ENCODE data around the gene TCEA3. TPM values are rescaled to one million over a fixed set of nuclear protein-coding genes. Genes with fewer than 3 reads are reported as not detected.

TCEA3 gene
- total and polyA plus RNA-seq, 2 donors (not counting 3 experiments of a cell fraction or from before 2014, with no cell fraction given), result 1.5 to 3.7 TPM

DNA sequence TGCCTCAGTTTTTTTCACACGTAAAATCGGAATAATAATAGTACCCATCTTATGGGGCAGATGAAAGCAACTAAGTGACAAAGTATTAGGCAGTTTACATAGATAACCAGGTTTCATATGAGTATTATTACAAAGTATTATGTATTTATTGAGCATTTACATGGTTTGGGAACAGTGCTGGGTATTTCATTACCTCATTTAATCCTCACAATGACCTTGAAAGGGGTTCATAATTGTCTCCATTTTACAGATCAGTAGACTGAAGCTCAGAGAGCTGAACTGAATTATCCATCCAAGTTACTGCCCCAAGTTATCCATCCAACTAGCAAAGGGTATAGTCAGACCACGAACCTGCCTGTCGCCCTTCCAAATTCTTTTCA, 21.2 kb downstream of the TCEA3 start:
- H3K4me3 ChIP-seq (replicated peaks in 1 of 3; ENCODE audit: insufficient read depth in 1 of 3, low read depth in 1 of 3, low read length in 3 of 3), result no peak overlapping the region
- DNase-seq (ENCODE audit: low read depth, low spot score), result no peak

DNA sequence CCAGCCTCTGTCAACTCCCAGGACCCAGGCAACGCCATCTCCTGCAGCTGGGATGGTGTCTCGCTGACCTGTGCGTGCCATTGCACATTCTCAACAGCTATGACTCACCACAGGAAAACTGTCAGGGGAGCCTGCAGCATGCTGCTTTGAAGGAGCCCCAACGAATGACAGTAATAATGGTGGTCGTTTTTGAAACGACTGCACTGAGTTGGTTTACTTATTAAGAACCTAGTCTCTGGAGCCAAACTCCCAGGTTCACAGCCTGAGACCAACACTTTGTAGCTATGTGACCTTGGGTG, 21.6 kb downstream of the TCEA3 start:
- peak overlapping the region; percentile 28 for H3K4me2 ChIP-seq (ENCODE audit: insufficient read depth, low read length)
- no peak overlapping the region for H3K4me3 ChIP-seq (replicated peaks in 1 of 3; ENCODE audit: insufficient read depth in 1 of 3, low read depth in 1 of 3, low read length in 3 of 3)
- no peak overlapping the region for H2AFZ ChIP-seq (ENCODE audit: low read depth, low read length)
- CTCF ChIA-PET, result interaction anchor here (1.1 to 4.0 kb wide), 19 partner anchors 9 to 426 kb away, joined by 3 to 33 read pairs (median 7); partner anchors contain the start of genes ASAP3, HNRNPR and ZNF436
- POLR2A ChIA-PET, result interaction anchor here (0.6 to 0.8 kb wide), 3 partner anchors 8 to 82 kb away, joined by 4 to 10 read pairs (median 5); partner anchors contain the start of gene HNRNPR
- no peaks in the 10 kb centered on the region for H3K9me1 ChIP-seq (replicated peaks; ENCODE audit: control insufficient read depth, extremely low read depth, insufficient read depth, low read length)
- no peaks in the 10 kb centered on the region for H3K27me3 ChIP-seq (ENCODE audit: control insufficient read depth in 2 of 2, insufficient read depth in 2 of 2, low read length in 2 of 2)
- no peaks in the 10 kb centered on the region for H4K20me1 ChIP-seq (replicated peaks; ENCODE audit: control insufficient read depth, extremely low read depth, insufficient read depth, low read length)
- DNase-seq (ENCODE audit: low read depth, low spot score) (peak; percentile 80), FAIRE-seq (peak; percentile 93)
- H3K9ac ChIP-seq (replicated peaks; ENCODE audit: extremely low read depth, insufficient read depth, low read length), result no peak overlapping the region
- intact Hi-C loops (cut with micrococcal nuclease) (loop anchor here (1.0 kb wide), 2 partner anchors 34 to 112 kb away; partner anchors contain the start of gene ZNF436), dilution Hi-C loops (cut with MboI; ENCODE audit: extremely low pct_ligation_motif_present, low sequenced_read_pairs) (no loop called here)
- peak; percentile 39 for TF ChIP-seq POLR2AphosphoS5 (IDR thresholded peaks at IDR 0.05; ENCODE audit: insufficient read depth, low read depth, low read length)
- no peak for TF ChIP-seq MYC (IDR thresholded peaks at IDR 0.05; ENCODE audit: low read depth, low read length)
- no peak for TF ChIP-seq POLR2A (IDR thresholded peaks at IDR 0.05; ENCODE audit: low read depth, low read length)
- TF ChIP-seq JUN (IDR thresholded peaks at IDR 0.05; ENCODE audit: borderline replicate concordance, insufficient read depth, insufficient read length, low read depth), result peak; percentile 88
- TF ChIP-seq FOS (IDR thresholded peaks at IDR 0.05; ENCODE audit: borderline replicate concordance, insufficient read depth, low read length), result peak; percentile 94
- TF ChIP-seq, protein P1, sequence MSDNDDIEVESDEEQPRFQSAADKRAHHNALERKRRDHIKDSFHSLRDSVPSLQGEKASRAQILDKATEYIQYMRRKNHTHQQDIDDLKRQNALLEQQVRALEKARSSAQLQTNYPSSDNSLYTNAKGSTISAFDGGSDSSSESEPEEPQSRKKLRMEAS (IDR thresholded peaks at IDR 0.05; ENCODE audit: insufficient read depth, insufficient read length), result peak; percentile 49
- TF ChIP-seq GATA2 (IDR thresholded peaks at IDR 0.05; ENCODE audit: insufficient read depth, insufficient read length, low read depth, low read length), result no peak
- no peak for TF ChIP-seq EZH2 (IDR thresholded peaks at IDR 0.05; ENCODE audit: borderline replicate concordance, low read depth, low read length, severe bottlenecking)
- H3K36me3 ChIP-seq (ENCODE audit: control insufficient read depth in 2 of 2, extremely low read depth in 1 of 2, insufficient read depth in 2 of 2, low read length in 2 of 2), result no peaks in the 10 kb centered on the region
- H3K4me1 ChIP-seq (ENCODE audit: control insufficient read depth, extremely low read depth, insufficient read depth, low read length), result peaks cover 30% of the 10 kb centered on the region
- H3K9me3 ChIP-seq (replicated peaks; ENCODE audit: control insufficient read depth, insufficient read depth, low read length), result no peaks in the 10 kb centered on the region
- H3K27ac ChIP-seq (ENCODE audit: insufficient read depth, low read depth, low read length), result peak overlapping the region; percentile 39
- no peaks in the 10 kb centered on the region for H3K79me2 ChIP-seq (ENCODE audit: control insufficient read depth, insufficient read depth, low read length)
- no TSS peak for BruUV-seq (replicated peaks)

More for the DNA sequence above, 21.2 kb downstream of the TCEA3 start:
- H3K4me2 ChIP-seq (ENCODE audit: insufficient read depth, low read length), result peak overlapping the region; percentile 28
- H2AFZ ChIP-seq (ENCODE audit: low read depth, low read length), result no peak overlapping the region
- H3K27me3 ChIP-seq (ENCODE audit: control insufficient read depth in 2 of 2, insufficient read depth in 2 of 2, low read length in 2 of 2), result no peaks in the 10 kb centered on the region
- no peaks in the 10 kb centered on the region for H3K79me2 ChIP-seq (ENCODE audit: control insufficient read depth, insufficient read depth, low read length)
- TF ChIP-seq POLR2A (IDR thresholded peaks at IDR 0.05; ENCODE audit: low read depth, low read length), result no peak
- TF ChIP-seq FOS (IDR thresholded peaks at IDR 0.05; ENCODE audit: borderline replicate concordance, insufficient read depth, low read length), result no peak
- TF ChIP-seq POLR2AphosphoS5 (IDR thresholded peaks at IDR 0.05; ENCODE audit: insufficient read depth, low read depth, low read length), result no peak
- TF ChIP-seq EZH2 (IDR thresholded peaks at IDR 0.05; ENCODE audit: borderline replicate concordance, low read depth, low read length, severe bottlenecking), result no peak
- TF ChIP-seq, protein P1 (IDR thresholded peaks at IDR 0.05; ENCODE audit: insufficient read depth, insufficient read length), result no peak
- no peak for TF ChIP-seq JUN (IDR thresholded peaks at IDR 0.05; ENCODE audit: borderline replicate concordance, insufficient read depth, insufficient read length, low read depth)
- H4K20me1 ChIP-seq (replicated peaks; ENCODE audit: control insufficient read depth, extremely low read depth, insufficient read depth, low read length), result no peaks in the 10 kb centered on the region
- dilution Hi-C loops (cut with MboI; ENCODE audit: extremely low pct_ligation_motif_present, low sequenced_read_pairs), result no loop called here
- no peaks in the 10 kb centered on the region for H3K9me3 ChIP-seq (replicated peaks; ENCODE audit: control insufficient read depth, insufficient read depth, low read length)
- H3K27ac ChIP-seq (ENCODE audit: insufficient read depth, low read depth, low read length), result peak overlapping the region; percentile 39
- no peak overlapping the region for H3K9ac ChIP-seq (replicated peaks; ENCODE audit: extremely low read depth, insufficient read depth, low read length)
- no peaks in the 10 kb centered on the region for H3K36me3 ChIP-seq (ENCODE audit: control insufficient read depth in 2 of 2, extremely low read depth in 1 of 2, insufficient read depth in 2 of 2, low read length in 2 of 2)
- CTCF ChIA-PET, result interaction anchor here (0.6 to 4.0 kb wide), 41 partner anchors 9 to 428 kb away, joined by 3 to 33 read pairs (median 5); partner anchors contain the start of genes ASAP3, HNRNPR, HTR1D and ZNF436
- H3K4me1 ChIP-seq (ENCODE audit: control insufficient read depth, extremely low read depth, insufficient read depth, low read length), result peaks cover 30% of the 10 kb centered on the region
- POLR2A ChIA-PET, result interaction anchor here (0.6 to 1.0 kb wide), 3 partner anchors 9 to 82 kb away, joined by 4 to 10 read pairs (median 5); partner anchors contain the start of gene HNRNPR
- intact Hi-C loops (cut with micrococcal nuclease), result loop anchor here (1.0 kb wide), 2 partner anchors 34 to 112 kb away; partner anchors contain the start of gene ZNF436
- no peak for FAIRE-seq
- no peaks in the 10 kb centered on the region for H3K9me1 ChIP-seq (replicated peaks; ENCODE audit: control insufficient read depth, extremely low read depth, insufficient read depth, low read length)
- no TSS peak for BruUV-seq (replicated peaks)
